HFFc6 (cell line): ENCODE results near the gene MRPL2. TPM values are rescaled to one million over a fixed set of nuclear protein-coding genes. Genes with fewer than 3 reads are reported as not detected.

ENCODE experiments used
- DNase-seq: peaks from one replicate; pipeline ENCODE4 v3.0.0-alpha.2; 2018
- H3K27ac Mint-ChIP-seq: 2 replicates; pipeline ENCODE4 v1.8.0; 2020; ENCODE audit warnings: mild to moderate bottlenecking, mixed read lengths
- H3K27me3 Mint-ChIP-seq: 2 replicates; pipeline ENCODE4 v1.8.0; 2021; ENCODE audit warnings: mild to moderate bottlenecking, moderate library complexity, mixed read lengths; ENCODE audit not compliant: insufficient read depth
- H3K36me3 Mint-ChIP-seq: 2 replicates; pipeline ENCODE4 v1.8.0; 2021; ENCODE audit warnings: low read depth, mixed read lengths
- H3K4me1 Mint-ChIP-seq: 2 replicates; pipeline ENCODE4 v1.8.0; 2020; ENCODE audit warnings: low read depth, mixed read lengths
- H3K4me3 Mint-ChIP-seq: 2 replicates; pipeline ENCODE4 v1.8.0; 2020; ENCODE audit warnings: mild to moderate bottlenecking, moderate library complexity, mixed read lengths
- H3K9me3 Mint-ChIP-seq: 2 replicates; pipeline ENCODE4 v1.8.0; 2020; ENCODE audit warnings: mild to moderate bottlenecking, mixed read lengths
- total RNA-seq, 6 experiments: library from RNA; stranded (reverse); fragmentation: NEBNext Ultra II Directional; extraction: Animal tissue kit (Norgen Biotek cat#: 25700); gene quantifications; 2 replicates in 1 of 6; 3 replicates in 5 of 6; pipeline ENCODE4 v1.2.3, GENCODE V29; 2021
- TF ChIP-seq, protein P1 (sequence below): fragments of 200-600 bp; sonication (generic); IDR thresholded peaks from 2 replicates; pipeline ENCODE4 v1.5.0; 2021; ENCODE audit warnings: antibody characterized with exemption, mild to moderate bottlenecking

Gene MRPL2
- total RNA-seq, 6 experiments from 2014 or later, result 52.6 to 62.9 (median 58.7) TPM

- Mint-ChIP-seq H3K4me3 (no peak overlapping the region), H3K27me3 (peaks cover 6% of the 10 kb centered on the region; the same call in 1 of the 2 replicates), H3K27ac (no peak overlapping the region), H3K9me3 (no peaks in the 10 kb centered on the region), H3K4me1 (no peaks in the 10 kb centered on the region), H3K36me3 (peaks cover 38% of the 10 kb centered on the region)
- TF ChIP-seq, protein P1, sequence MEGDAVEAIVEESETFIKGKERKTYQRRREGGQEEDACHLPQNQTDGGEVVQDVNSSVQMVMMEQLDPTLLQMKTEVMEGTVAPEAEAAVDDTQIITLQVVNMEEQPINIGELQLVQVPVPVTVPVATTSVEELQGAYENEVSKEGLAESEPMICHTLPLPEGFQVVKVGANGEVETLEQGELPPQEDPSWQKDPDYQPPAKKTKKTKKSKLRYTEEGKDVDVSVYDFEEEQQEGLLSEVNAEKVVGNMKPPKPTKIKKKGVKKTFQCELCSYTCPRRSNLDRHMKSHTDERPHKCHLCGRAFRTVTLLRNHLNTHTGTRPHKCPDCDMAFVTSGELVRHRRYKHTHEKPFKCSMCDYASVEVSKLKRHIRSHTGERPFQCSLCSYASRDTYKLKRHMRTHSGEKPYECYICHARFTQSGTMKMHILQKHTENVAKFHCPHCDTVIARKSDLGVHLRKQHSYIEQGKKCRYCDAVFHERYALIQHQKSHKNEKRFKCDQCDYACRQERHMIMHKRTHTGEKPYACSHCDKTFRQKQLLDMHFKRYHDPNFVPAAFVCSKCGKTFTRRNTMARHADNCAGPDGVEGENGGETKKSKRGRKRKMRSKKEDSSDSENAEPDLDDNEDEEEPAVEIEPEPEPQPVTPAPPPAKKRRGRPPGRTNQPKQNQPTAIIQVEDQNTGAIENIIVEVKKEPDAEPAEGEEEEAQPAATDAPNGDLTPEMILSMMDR, result no peak
- no peak for DNase-seq
Measured at GRCh38 chr6:43037197-43037596, 22.0 kb downstream of the MRPL2 start.

DNA sequence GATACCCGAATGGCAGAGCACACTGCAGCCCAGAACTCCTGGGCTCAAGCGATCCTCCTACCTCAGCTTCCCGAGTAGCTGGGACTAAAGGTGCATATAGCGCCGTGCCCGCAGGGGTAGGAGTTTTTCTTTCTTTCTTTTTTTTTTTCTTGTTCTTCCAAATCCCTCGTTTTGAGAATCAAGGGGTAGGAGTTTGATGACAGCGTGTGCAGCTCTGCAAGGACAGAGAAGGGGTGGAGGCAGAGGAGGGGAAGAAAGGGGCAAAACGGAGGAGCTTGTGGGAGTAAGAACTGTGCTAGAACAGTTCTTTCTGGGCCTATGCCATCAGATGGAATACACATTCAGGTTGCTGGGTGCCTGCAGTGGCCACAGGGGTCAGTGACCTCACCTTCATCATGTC is 22.5 kb downstream of the MRPL2 start:
- DNase-seq, result no peak
- H3K36me3 Mint-ChIP-seq, result peaks cover 38% of the 10 kb centered on the region
- H3K4me3 Mint-ChIP-seq, result no peak overlapping the region
- H3K9me3 Mint-ChIP-seq, result no peaks in the 10 kb centered on the region
- peaks cover 6% of the 10 kb centered on the region; the same call in 1 of the 2 replicates for H3K27me3 Mint-ChIP-seq
- H3K27ac Mint-ChIP-seq, result no peak overlapping the region
- TF ChIP-seq, protein P1, result no peak
- no peaks in the 10 kb centered on the region for H3K4me1 Mint-ChIP-seq

- H3K4me1 Mint-ChIP-seq, result no peaks in the 10 kb centered on the region
Measured at GRCh38 chr6:43035495-43036194, 23.6 kb downstream of the MRPL2 start.

GRCh38 chr6:43034190-43034525 is 25.1 kb downstream of the MRPL2 start:
- Mint-ChIP-seq H3K4me3 (no peak overlapping the region), H3K36me3 (peaks cover 31% of the 10 kb centered on the region)

More at GRCh38 chr6:43035495-43036194, 23.6 kb downstream of the MRPL2 start:
- Mint-ChIP-seq H3K9me3 (no peaks in the 10 kb centered on the region), H3K27ac (no peak overlapping the region), H3K27me3 (peaks cover 6% of the 10 kb centered on the region; the same call in 1 of the 2 replicates), H3K36me3 (peaks cover 34% of the 10 kb centered on the region), H3K4me3 (no peak overlapping the region)
- TF ChIP-seq, protein P1, result no peak
- no peak for DNase-seq

DNA sequence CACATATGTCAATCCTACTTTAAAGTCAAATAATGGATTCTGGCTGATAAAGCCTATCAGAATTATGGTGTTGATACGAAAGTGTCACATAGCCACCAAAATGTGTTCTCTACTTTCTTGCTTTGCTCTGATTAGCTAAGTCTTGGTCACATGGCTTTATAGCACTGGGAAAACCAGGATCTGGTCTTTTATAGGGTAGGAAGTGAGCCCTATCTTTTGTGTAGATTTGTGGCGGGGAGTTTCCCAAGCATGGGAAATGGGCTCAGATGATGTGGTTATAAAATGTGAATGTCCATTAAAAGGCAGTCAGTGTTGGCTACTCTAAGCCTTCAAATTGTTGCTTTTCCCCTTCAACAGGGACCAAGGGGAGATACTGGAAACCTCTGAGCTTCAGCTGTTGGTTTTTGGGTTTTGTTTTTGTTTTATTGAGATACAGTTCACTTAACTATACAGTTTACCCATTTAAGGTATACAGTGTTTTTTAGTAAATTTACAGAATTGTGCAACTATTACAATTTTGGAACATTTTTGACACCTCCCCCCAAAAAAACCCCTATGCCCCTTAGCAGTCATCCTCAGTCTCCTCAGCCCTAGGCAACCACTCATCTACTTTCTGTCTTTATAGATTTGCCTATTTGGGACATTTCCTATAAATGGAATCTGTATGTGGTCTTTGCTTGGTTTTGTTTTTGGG is 25.6 kb downstream of the MRPL2 start:
- no peak for DNase-seq
- TF ChIP-seq, protein P1, result no peak
- H3K4me1 Mint-ChIP-seq, result no peaks in the 10 kb centered on the region
- H3K9me3 Mint-ChIP-seq, result no peaks in the 10 kb centered on the region
- peaks cover 29% of the 10 kb centered on the region for H3K36me3 Mint-ChIP-seq
- H3K27ac Mint-ChIP-seq, result peak overlapping the region; percentile 35
- H3K27me3 Mint-ChIP-seq, result peaks cover 6% of the 10 kb centered on the region; the same call in 1 of the 2 replicates
- no peak overlapping the region for H3K4me3 Mint-ChIP-seq

More at GRCh38 chr6:43034190-43034525, 25.1 kb downstream of the MRPL2 start:
- peaks cover 6% of the 10 kb centered on the region; the same call in 1 of the 2 replicates for H3K27me3 Mint-ChIP-seq
- no peaks in the 10 kb centered on the region for H3K4me1 Mint-ChIP-seq
- no peak for DNase-seq
- H3K9me3 Mint-ChIP-seq, result no peaks in the 10 kb centered on the region
- TF ChIP-seq, protein P1, result no peak
- no peak overlapping the region; the same call in 1 of the 2 replicates for H3K27ac Mint-ChIP-seq
